ENCODE measurements around the gene PCK2. TPM values are rescaled to one million over a fixed set of nuclear protein-coding genes. Genes with fewer than 3 reads are reported as not detected.

Gene PCK2
- total and polyA plus RNA-seq, 2 of the 13 experiments (the other 11 are each of a cell fraction or from before 2014, with no cell fraction given): 129 to 272 TPM

DNA sequence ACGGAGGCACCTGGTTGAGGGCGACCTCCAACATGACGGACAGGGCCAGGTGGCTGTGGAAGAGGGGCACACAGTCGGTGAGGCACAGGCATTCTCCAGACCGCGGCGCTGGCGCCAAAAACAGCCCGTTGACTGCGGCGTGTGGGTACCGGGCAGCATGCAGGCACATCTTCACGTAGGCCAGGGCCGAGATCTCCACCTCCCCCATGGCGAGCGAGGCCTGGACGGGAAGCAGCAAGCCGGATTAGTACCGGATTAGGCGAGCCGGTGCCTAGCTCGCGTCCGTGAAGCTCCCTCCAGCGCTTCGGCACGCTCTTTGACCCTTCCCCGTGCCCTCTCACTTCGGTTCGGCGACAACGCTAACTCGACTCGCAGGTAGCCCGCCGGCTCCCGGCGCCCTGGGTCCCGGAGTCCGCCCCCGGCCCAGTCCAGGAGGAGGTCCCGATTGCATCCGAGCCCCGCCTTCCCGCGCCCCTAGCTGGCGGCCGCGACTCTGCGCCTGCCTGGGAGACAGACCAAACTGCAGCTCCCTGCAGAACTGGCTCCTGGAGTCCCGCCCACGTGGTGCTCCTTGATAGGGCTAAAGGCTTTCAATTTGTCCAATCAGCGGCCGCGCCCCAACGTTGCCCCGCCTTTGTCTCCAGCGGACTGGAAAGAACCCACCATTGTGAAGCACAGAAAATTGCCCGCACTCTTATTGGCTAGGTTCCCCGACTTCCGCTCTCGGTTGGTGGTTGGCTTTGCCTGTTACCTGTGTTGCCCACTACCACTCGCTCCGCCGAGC, 47.2 kb downstream of the PCK2 start, which contains the start of gene EMC9 (continued):
- TF ChIP-seq RFXAP (CRISPR knock-in tag; IDR thresholded peaks at IDR 0.05; ENCODE audit: borderline replicate concordance) (peak; percentile 99), ARNT2 (CRISPR knock-in tag; IDR thresholded peaks at IDR 0.05; ENCODE audit: low read depth) (peak; percentile 98), ZNF446 (CRISPR knock-in tag; IDR thresholded peaks at IDR 0.05) (no peak), SIN3A (IDR thresholded peaks at IDR 0.05; ENCODE audit: borderline replicate concordance, low read depth, low read length) (peak; percentile 91; the same call in 1 of the 2 replicates), JUNB (CRISPR knock-in tag; IDR thresholded peaks at IDR 0.05; ENCODE audit: borderline replicate concordance) (no peak), FOXK2 (IDR thresholded peaks at IDR 0.05) (peak; percentile 57; the same call in 1 of the 2 replicates), KLF12 (CRISPR knock-in tag; IDR thresholded peaks at IDR 0.05; ENCODE audit: borderline replicate concordance) (no peak; the same call in 1 of the 2 replicates), ZNF562 (CRISPR knock-in tag; IDR thresholded peaks at IDR 0.05; ENCODE audit: borderline replicate concordance) (no peak), SRF (IDR thresholded peaks at IDR 0.05; ENCODE audit: low read depth, low read length) (peak; percentile 39; the same call in 1 of the 2 replicates), BATF2 (CRISPR knock-in tag; IDR thresholded peaks at IDR 0.05) (no peak), ATF4 (CRISPR knock-in tag; IDR thresholded peaks at IDR 0.05) (0 out of 4 replicates have a peak, but pooled peaks of 1 of the 2 experiments have one; percentile 51), ZNF367 (CRISPR knock-in tag; IDR thresholded peaks at IDR 0.05; ENCODE audit: borderline replicate concordance) (no peak; the same call in 1 of the 2 replicates), ZSCAN31 (CRISPR knock-in tag; IDR thresholded peaks at IDR 0.05; ENCODE audit: low read depth) (peak; percentile 99), CCAR2 (optimal IDR thresholded peaks at IDR 0.05; ENCODE audit: low read depth, low read length) (peak; percentile 27), NCOA1 (CRISPR knock-in tag; IDR thresholded peaks at IDR 0.05) (no peak), GABPA (IDR thresholded peaks at IDR 0.05; ENCODE audit: low read depth, low read length) (no peak), GABPA (CRISPR knock-in tag; IDR thresholded peaks at IDR 0.05; ENCODE audit: low read depth) (no peak), MYPOP (CRISPR knock-in tag; IDR thresholded peaks at IDR 0.05) (no peak), ARHGAP35 (CRISPR knock-in tag; IDR thresholded peaks at IDR 0.05; ENCODE audit: borderline replicate concordance) (no peak; the same call in 1 of the 2 replicates), JUN (CRISPR knock-in tag; IDR thresholded peaks at IDR 0.05) (peak; percentile 81), MXD4 (CRISPR knock-in tag; IDR thresholded peaks at IDR 0.05) (peak; percentile 87), GPN1 (CRISPR knock-in tag; IDR thresholded peaks at IDR 0.05; ENCODE audit: borderline replicate concordance) (no peak; the same call in 1 of the 2 replicates), SP4 (CRISPR knock-in tag; IDR thresholded peaks at IDR 0.05) (no peak), ZNF773 (CRISPR knock-in tag; IDR thresholded peaks at IDR 0.05; ENCODE audit: borderline replicate concordance) (peak; percentile 95)
- TF ChIP-seq, protein P1, sequence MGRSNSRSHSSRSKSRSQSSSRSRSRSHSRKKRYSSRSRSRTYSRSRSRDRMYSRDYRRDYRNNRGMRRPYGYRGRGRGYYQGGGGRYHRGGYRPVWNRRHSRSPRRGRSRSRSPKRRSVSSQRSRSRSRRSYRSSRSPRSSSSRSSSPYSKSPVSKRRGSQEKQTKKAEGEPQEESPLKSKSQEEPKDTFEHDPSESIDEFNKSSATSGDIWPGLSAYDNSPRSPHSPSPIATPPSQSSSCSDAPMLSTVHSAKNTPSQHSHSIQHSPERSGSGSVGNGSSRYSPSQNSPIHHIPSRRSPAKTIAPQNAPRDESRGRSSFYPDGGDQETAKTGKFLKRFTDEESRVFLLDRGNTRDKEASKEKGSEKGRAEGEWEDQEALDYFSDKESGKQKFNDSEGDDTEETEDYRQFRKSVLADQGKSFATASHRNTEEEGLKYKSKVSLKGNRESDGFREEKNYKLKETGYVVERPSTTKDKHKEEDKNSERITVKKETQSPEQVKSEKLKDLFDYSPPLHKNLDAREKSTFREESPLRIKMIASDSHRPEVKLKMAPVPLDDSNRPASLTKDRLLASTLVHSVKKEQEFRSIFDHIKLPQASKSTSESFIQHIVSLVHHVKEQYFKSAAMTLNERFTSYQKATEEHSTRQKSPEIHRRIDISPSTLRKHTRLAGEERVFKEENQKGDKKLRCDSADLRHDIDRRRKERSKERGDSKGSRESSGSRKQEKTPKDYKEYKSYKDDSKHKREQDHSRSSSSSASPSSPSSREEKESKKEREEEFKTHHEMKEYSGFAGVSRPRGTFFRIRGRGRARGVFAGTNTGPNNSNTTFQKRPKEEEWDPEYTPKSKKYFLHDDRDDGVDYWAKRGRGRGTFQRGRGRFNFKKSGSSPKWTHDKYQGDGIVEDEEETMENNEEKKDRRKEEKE (IDR thresholded peaks at IDR 0.05): no peak
